Right lung (tissue), 5 donors: ENCODE data around the gene ALDH3A2. TPM values are rescaled to one million over a fixed set of nuclear protein-coding genes. Genes with fewer than 3 reads are reported as not detected.

ENCODE experiments used
- polyA plus RNA-seq, 5 donors: library from polyadenylated mRNA; unstranded; fragments of 120-200 nt; gene quantifications; one replicate each; pipeline versions ENCODE4 v1.2.1 to v1.2.3, GENCODE V29; 2013; ENCODE audit warnings: inconsistent platforms in 1 of 5, low replicate concordance in 1 of 5; ENCODE audit not compliant: insufficient read length in 5 of 5, insufficient read depth in 1 of 5

Gene ALDH3A2
- polyA plus RNA-seq, 5 donors = 48.4 to 81.1 (median 69.8) TPM

Other genes starting within 250 kb of the ALDH3A2 start
- gene RNF112, start 237.5 kb upstream of the ALDH3A2 start, polyA plus RNA-seq = 1 to 10 TPM; 2.9 to 4.3 (median 4.0) TPM
- 1 to 10 TPM in 4 of 5 donors, under 1 TPM in 1; 0.75 to 2.8 (median 1.3) TPM for gene SLC47A1, start 114.9 kb upstream of the ALDH3A2 start, polyA plus RNA-seq
- under 1 TPM; 0.25 to 0.40 (median 0.30) TPM for gene SLC47A2, start 67.8 kb downstream of the ALDH3A2 start, polyA plus RNA-seq
- under 1 TPM; 0.34 to 0.67 (median 0.39) TPM for gene ALDH3A1, start 99.5 kb downstream of the ALDH3A2 start, polyA plus RNA-seq
- 10 to 100 TPM; 21.5 to 36.8 (median 29.9) TPM for gene ULK2, start 219.2 kb downstream of the ALDH3A2 start, polyA plus RNA-seq